ENCODE results near the gene NTRK2.

NTRK2 gene

GRCh38 chr9:84919440-84919839 is 249.9 kb downstream of the NTRK2 start:
- Histone ChIP-seq H3K27me3 (ENCODE audit: control insufficient read depth, low read length) (no peaks in the 10 kb centered on the region), H3K9me3 (ENCODE audit: control insufficient read depth, insufficient read depth, low read length) (no peaks in the 10 kb centered on the region), H3K27ac (ENCODE audit: low read depth, low read length) (no peak overlapping the region), H3K4me2 (ENCODE audit: low read length) (no peak overlapping the region), H3F3A (ENCODE audit: control insufficient read depth, insufficient read depth) (no peaks in the 10 kb centered on the region), H3K36me3 (ENCODE audit: control insufficient read depth, low read length) (no peaks in the 10 kb centered on the region), H3K4me1 (ENCODE audit: control insufficient read depth, low read length) (no peaks in the 10 kb centered on the region), H3K9me2 (replicated peaks; ENCODE audit: control insufficient read depth, low read length) (no peaks in the 10 kb centered on the region), H3K79me2 (ENCODE audit: control insufficient read depth, low read length) (no peaks in the 10 kb centered on the region), H3K4me3 (ENCODE audit: low read length) (no peak overlapping the region), H4K20me1 (ENCODE audit: control insufficient read depth, insufficient read depth, low read depth, low read length) (no peaks in the 10 kb centered on the region)
- TF ChIP-seq EZH2phosphoT487 (IDR thresholded peaks at IDR 0.05; ENCODE audit: borderline replicate concordance, low read length), result no peak
- TF ChIP-seq, protein P1, sequence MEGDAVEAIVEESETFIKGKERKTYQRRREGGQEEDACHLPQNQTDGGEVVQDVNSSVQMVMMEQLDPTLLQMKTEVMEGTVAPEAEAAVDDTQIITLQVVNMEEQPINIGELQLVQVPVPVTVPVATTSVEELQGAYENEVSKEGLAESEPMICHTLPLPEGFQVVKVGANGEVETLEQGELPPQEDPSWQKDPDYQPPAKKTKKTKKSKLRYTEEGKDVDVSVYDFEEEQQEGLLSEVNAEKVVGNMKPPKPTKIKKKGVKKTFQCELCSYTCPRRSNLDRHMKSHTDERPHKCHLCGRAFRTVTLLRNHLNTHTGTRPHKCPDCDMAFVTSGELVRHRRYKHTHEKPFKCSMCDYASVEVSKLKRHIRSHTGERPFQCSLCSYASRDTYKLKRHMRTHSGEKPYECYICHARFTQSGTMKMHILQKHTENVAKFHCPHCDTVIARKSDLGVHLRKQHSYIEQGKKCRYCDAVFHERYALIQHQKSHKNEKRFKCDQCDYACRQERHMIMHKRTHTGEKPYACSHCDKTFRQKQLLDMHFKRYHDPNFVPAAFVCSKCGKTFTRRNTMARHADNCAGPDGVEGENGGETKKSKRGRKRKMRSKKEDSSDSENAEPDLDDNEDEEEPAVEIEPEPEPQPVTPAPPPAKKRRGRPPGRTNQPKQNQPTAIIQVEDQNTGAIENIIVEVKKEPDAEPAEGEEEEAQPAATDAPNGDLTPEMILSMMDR (IDR thresholded peaks at IDR 0.05; ENCODE audit: low read depth, low read length, poor library complexity, severe bottlenecking), result no peak

DNA sequence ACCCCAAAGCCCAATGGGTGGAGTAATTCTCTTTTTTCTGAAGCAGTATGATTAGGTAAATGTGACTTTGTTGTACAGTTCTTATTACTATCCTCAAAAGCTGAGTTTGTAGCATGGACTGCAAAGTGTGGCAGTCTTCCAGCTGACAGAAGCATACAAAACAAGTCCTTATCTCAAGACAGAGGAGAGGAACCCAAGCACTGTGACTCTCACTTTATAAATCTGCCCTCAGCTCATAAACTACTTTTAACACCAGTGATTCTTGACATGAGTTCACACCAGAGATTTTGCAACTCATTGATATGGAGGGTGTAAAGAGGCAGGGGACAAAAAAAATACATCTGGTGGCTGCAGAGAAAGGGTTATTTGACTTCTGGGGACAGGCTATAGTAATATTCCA is 251.6 kb downstream of the NTRK2 start:
- no peaks in the 10 kb centered on the region for H3K79me2 ChIP-seq (ENCODE audit: control insufficient read depth, low read length)
- TF ChIP-seq EZH2phosphoT487 (IDR thresholded peaks at IDR 0.05; ENCODE audit: borderline replicate concordance, low read length), result no peak
- TF ChIP-seq, protein P1 (IDR thresholded peaks at IDR 0.05; ENCODE audit: low read depth, low read length, poor library complexity, severe bottlenecking), result no peak
- H3F3A ChIP-seq (ENCODE audit: control insufficient read depth, insufficient read depth), result no peaks in the 10 kb centered on the region
- H3K9me3 ChIP-seq (ENCODE audit: control insufficient read depth, insufficient read depth, low read length), result no peaks in the 10 kb centered on the region
- H3K27me3 ChIP-seq (ENCODE audit: control insufficient read depth, low read length), result no peaks in the 10 kb centered on the region
- no peaks in the 10 kb centered on the region for H3K36me3 ChIP-seq (ENCODE audit: control insufficient read depth, low read length)
- no peak overlapping the region for H3K4me2 ChIP-seq (ENCODE audit: low read length)
- H3K4me1 ChIP-seq (ENCODE audit: control insufficient read depth, low read length), result no peaks in the 10 kb centered on the region
- H3K9me2 ChIP-seq (replicated peaks; ENCODE audit: control insufficient read depth, low read length), result no peaks in the 10 kb centered on the region
- H3K27ac ChIP-seq (ENCODE audit: low read depth, low read length), result no peak overlapping the region
- no peak overlapping the region for H3K4me3 ChIP-seq (ENCODE audit: low read length)
- no peaks in the 10 kb centered on the region for H4K20me1 ChIP-seq (ENCODE audit: control insufficient read depth, insufficient read depth, low read depth, low read length)

DNA sequence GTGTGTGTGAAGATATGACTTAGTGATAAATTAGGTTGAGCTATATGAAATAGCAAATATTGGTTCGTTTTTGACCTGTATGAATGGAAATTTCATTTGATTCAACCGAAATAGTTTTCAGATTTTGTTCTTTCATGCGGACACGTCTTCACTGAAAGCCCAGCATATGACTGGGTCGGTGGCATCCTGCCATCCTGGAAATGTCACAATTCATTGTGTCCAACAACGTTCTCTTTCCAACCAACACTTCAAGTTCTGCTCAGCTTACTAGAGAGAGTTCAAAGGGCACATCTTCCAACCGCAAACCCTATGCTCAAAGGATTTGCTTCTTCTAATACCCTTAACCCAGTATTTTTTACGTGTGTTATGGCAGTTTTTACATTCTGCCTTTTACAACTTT is 252.5 kb downstream of the NTRK2 start:
- H3K4me3 ChIP-seq (ENCODE audit: low read length), result no peak overlapping the region
- no peaks in the 10 kb centered on the region for H3K79me2 ChIP-seq (ENCODE audit: control insufficient read depth, low read length)
- TF ChIP-seq, protein P1 (IDR thresholded peaks at IDR 0.05; ENCODE audit: low read depth, low read length, poor library complexity, severe bottlenecking), result no peak

DNA sequence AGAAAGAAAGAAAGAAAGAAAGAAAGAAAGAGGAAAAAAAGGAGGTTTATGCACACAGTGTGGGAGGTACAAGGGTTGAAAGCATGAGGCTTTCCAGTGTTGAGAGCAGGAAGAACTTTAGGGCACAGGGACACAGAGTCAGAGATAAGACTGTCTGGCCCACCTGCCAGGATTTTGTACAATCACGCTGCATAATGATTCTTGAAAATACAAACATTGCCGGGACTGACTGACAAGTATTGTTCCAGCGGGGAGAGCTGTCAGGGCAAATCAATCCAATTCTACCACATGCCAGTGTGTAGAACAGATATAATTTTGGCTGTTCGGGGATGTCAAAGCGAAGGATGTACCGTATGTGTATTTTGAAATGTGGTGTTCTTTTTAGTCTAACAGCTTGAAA is 254.7 kb downstream of the NTRK2 start:
- TF ChIP-seq, protein P1 (IDR thresholded peaks at IDR 0.05; ENCODE audit: low read depth, low read length, poor library complexity, severe bottlenecking), result no peak
- no peak for TF ChIP-seq EZH2phosphoT487 (IDR thresholded peaks at IDR 0.05; ENCODE audit: borderline replicate concordance, low read length)
- no peaks in the 10 kb centered on the region for H3K36me3 ChIP-seq (ENCODE audit: control insufficient read depth, low read length)

More for the DNA sequence above, 252.5 kb downstream of the NTRK2 start:
- Histone ChIP-seq H3K9me2 (replicated peaks; ENCODE audit: control insufficient read depth, low read length) (no peaks in the 10 kb centered on the region), H3K36me3 (ENCODE audit: control insufficient read depth, low read length) (no peaks in the 10 kb centered on the region), H3K27me3 (ENCODE audit: control insufficient read depth, low read length) (no peaks in the 10 kb centered on the region), H4K20me1 (ENCODE audit: control insufficient read depth, insufficient read depth, low read depth, low read length) (no peaks in the 10 kb centered on the region), H3K4me1 (ENCODE audit: control insufficient read depth, low read length) (no peaks in the 10 kb centered on the region), H3F3A (ENCODE audit: control insufficient read depth, insufficient read depth) (no peaks in the 10 kb centered on the region), H3K9me3 (ENCODE audit: control insufficient read depth, insufficient read depth, low read length) (no peaks in the 10 kb centered on the region), H3K4me2 (ENCODE audit: low read length) (no peak overlapping the region), H3K27ac (ENCODE audit: low read depth, low read length) (no peak overlapping the region)

More for the DNA sequence above, 254.7 kb downstream of the NTRK2 start:
- Histone ChIP-seq H3K4me2 (ENCODE audit: low read length) (no peak overlapping the region), H3K9me3 (ENCODE audit: control insufficient read depth, insufficient read depth, low read length) (no peaks in the 10 kb centered on the region), H3K9me2 (replicated peaks; ENCODE audit: control insufficient read depth, low read length) (no peaks in the 10 kb centered on the region), H3K27ac (ENCODE audit: low read depth, low read length) (no peak overlapping the region), H3K27me3 (ENCODE audit: control insufficient read depth, low read length) (no peaks in the 10 kb centered on the region), H3K79me2 (ENCODE audit: control insufficient read depth, low read length) (no peaks in the 10 kb centered on the region), H4K20me1 (ENCODE audit: control insufficient read depth, insufficient read depth, low read depth, low read length) (no peaks in the 10 kb centered on the region), H3K4me1 (ENCODE audit: control insufficient read depth, low read length) (no peaks in the 10 kb centered on the region), H3K4me3 (ENCODE audit: low read length) (no peak overlapping the region), H3F3A (ENCODE audit: control insufficient read depth, insufficient read depth) (no peaks in the 10 kb centered on the region)
